Posterior vena cava (tissue), 2 donors: ENCODE data around the gene ZNF22. TPM values are rescaled to one million over a fixed set of nuclear protein-coding genes. Genes with fewer than 3 reads are reported as not detected.

Experiments used
- DNase-seq: peaks from one replicate; pipeline ENCODE4 v3.0.0-alpha.2; 2020; ENCODE audit warnings: low spot score
- intact Hi-C, 2 donors: fragments of 100-400 bp; cut with DNase I; formaldehyde crosslinking; loops; one replicate each; pipeline versions ENCODE4 v1.14.1 to v1.14.2; 2022 to 2023
- total RNA-seq, 2 donors: library from RNA; stranded (reverse); fragmentation: NEBNext Ultra II Directional; extraction: Animal tissue kit (Norgen Biotek cat#: 25700); gene quantifications; one replicate each; pipeline ENCODE4 v1.2.1, GENCODE V29; 2021
- donor health status: DM: yes; HTN: yes; CAD: no.
- donor health status: DM: yes; HTN: yes; CAD: no.

ZNF22 gene
- total RNA-seq, 2 donors from 2014 or later: 17.4 to 19.7 TPM

- DNase-seq: no peak
- intact Hi-C loops: no loop called here
These were observed 16.0 kb upstream of the ZNF22 start for GRCh38 chr10:44984671-44985101.

GRCh38 chr10:44985175-44985681 lies 15.5 kb upstream of the ZNF22 start:
- DNase-seq: no peak
- intact Hi-C loops: no loop called here

- intact Hi-C loops: no loop called here
- no peak for DNase-seq
These were observed 14.5 kb upstream of the ZNF22 start for GRCh38 chr10:44986179-44986578.

- intact Hi-C loops: no loop called here
These were observed 14.1 kb upstream of the ZNF22 start for GRCh38 chr10:44986670-44987069.

GRCh38 chr10:44988957-44989585 lies 11.7 kb upstream of the ZNF22 start:
- DNase-seq: no peak
- intact Hi-C loops: no loop called here

More at GRCh38 chr10:44986670-44987069, 14.1 kb upstream of the ZNF22 start:
- DNase-seq: no peak

GRCh38 chr10:44989597-44990301 lies 11.0 kb upstream of the ZNF22 start:
- intact Hi-C loops: no loop called here
- no peak for DNase-seq

- intact Hi-C loops: no loop called here
- peak; percentile 64 for DNase-seq
These were observed 10.4 kb upstream of the ZNF22 start for GRCh38 chr10:44990302-44990655.

- intact Hi-C loops: no loop called here
- DNase-seq: peak; percentile 48
These were observed 9.8 kb upstream of the ZNF22 start for GRCh38 chr10:44990965-44991364.

GRCh38 chr10:44991571-44991970 lies 9.2 kb upstream of the ZNF22 start:
- DNase-seq: no peak
- intact Hi-C loops: no loop called here

- peak; percentile 74 for DNase-seq
- intact Hi-C loops: no loop called here
These were observed 8.5 kb upstream of the ZNF22 start for GRCh38 chr10:44992070-44992731.

- DNase-seq: no peak
- intact Hi-C loops: no loop called here
These were observed 7.9 kb upstream of the ZNF22 start for GRCh38 chr10:44992732-44993225.

GRCh38 chr10:44993226-44993921 lies 7.3 kb upstream of the ZNF22 start:
- DNase-seq: peak; percentile 74
- intact Hi-C loops: no loop called here

GRCh38 chr10:44993922-44994751 lies 6.6 kb upstream of the ZNF22 start:
- DNase-seq: no peak
- intact Hi-C loops: no loop called here

GRCh38 chr10:44994752-44995530 lies 5.8 kb upstream of the ZNF22 start:
- intact Hi-C loops: no loop called here
- peak; percentile 74 for DNase-seq

- no peak for DNase-seq
- intact Hi-C loops: no loop called here
These were observed 5.2 kb upstream of the ZNF22 start for GRCh38 chr10:44995581-44995913.

- intact Hi-C loops: no loop called here
- peak; percentile 90 for DNase-seq
These were observed 4.6 kb upstream of the ZNF22 start for GRCh38 chr10:44995914-44996669.

- DNase-seq: no peak
- intact Hi-C loops: no loop called here
These were observed 3.5 kb upstream of the ZNF22 start for GRCh38 chr10:44997105-44997748.
